Spleen (tissue), 11 donors: ENCODE measurements around the gene CLIP2. TPM values are rescaled to one million over a fixed set of nuclear protein-coding genes. Genes with fewer than 3 reads are reported as not detected.

Source experiments
- DNase-seq: peaks from one replicate; pipeline ENCODE4 v3.0.0-alpha.2; 2020
- H3K27ac ChIP-seq, 8 donors: fragments of 200-600 bp; sonication (generic) in 7 of 8; 1 replicate in 4 of 8; 2 replicates in 4 of 8; pipeline versions ENCODE4 v1.5.0 to v1.8.0; 2016 to 2021; ENCODE audit warnings: inconsistent platforms in 4 of 8, mild to moderate bottlenecking in 4 of 8, moderate library complexity in 1 of 8
- H3K27me3 ChIP-seq, 7 donors: fragments of 200-600 bp; sonication (generic) in 6 of 7; replicated peaks in 1 of 7; 1 replicate in 4 of 7; 2 replicates in 3 of 7; pipeline versions ENCODE4 v1.5.0 to v1.8.0; 2016 to 2021; ENCODE audit warnings: inconsistent platforms in 3 of 7, mild to moderate bottlenecking in 1 of 7
- H3K36me3 ChIP-seq, 6 donors: fragments of 200-600 bp; sonication (generic) in 5 of 6; 1 replicate in 4 of 6; 2 replicates in 2 of 6; pipeline versions ENCODE4 v1.5.0 to v1.8.0; 2016 to 2021; ENCODE audit warnings: inconsistent platforms in 2 of 6
- H3K4me1 ChIP-seq, 6 donors: fragments of 200-600 bp; sonication (generic) in 5 of 6; 1 replicate in 3 of 6; 2 replicates in 3 of 6; pipeline versions ENCODE4 v1.5.0 to v1.8.0; 2016 to 2021; ENCODE audit warnings: inconsistent platforms in 3 of 6
- H3K4me3 ChIP-seq, 8 donors: fragments of 200-600 bp; sonication (generic) in 7 of 8; 1 replicate in 4 of 8; 2 replicates in 4 of 8; pipeline versions ENCODE4 v1.5.0 to v1.8.0; 2016 to 2021; ENCODE audit warnings: inconsistent platforms in 4 of 8, mild to moderate bottlenecking in 4 of 8, moderate library complexity in 2 of 8
- H3K9me3 ChIP-seq, 8 donors: fragments of 200-600 bp; sonication (generic) in 7 of 8; 1 replicate in 4 of 8; 2 replicates in 4 of 8; pipeline versions ENCODE4 v1.5.0 to v1.8.0; 2016 to 2021; ENCODE audit warnings: inconsistent platforms in 4 of 8
- POLR2A ChIP-seq, 3 donors: fragments of 450-650 bp; IDR thresholded peaks; one replicate each; pipeline ENCODE4 v1.5.1; 2017; ENCODE audit warnings: antibody characterized with exemption in 3 of 3, mild to moderate bottlenecking in 1 of 3
- POLR2AphosphoS5 ChIP-seq, 3 donors: sonication (generic); formaldehyde crosslinking; IDR thresholded peaks; one replicate each; pipeline ENCODE4 v1.5.1; 2017; ENCODE audit warnings: antibody characterized with exemption in 3 of 3
- WGBS, 5 donors: extraction: QIAGEN DNeasy Blood & Tissue Kit in 3 of 5; methylation state at CpG; one replicate each; pipeline versions ENCODE4 v1.1.5 to v1.1.7; 2013 to 2018; 5-methylcytosine and 5-hydroxymethylcytosine counted together
- intact Hi-C: fragments of 100-400 bp; cut with DNase I; formaldehyde crosslinking; loops from one replicate; pipeline ENCODE4 v1.15.0; 2023; ENCODE audit warnings: low total_unique reads
- polyA plus RNA-seq, 3 donors: library from polyadenylated mRNA; stranded (reverse); fragments of 200-250 nt; gene quantifications; one replicate each; pipeline ENCODE4 v1.2.1, GENCODE V29; 2013
- total RNA-seq, 7 donors: library from RNA; depleted of rRNA in 3 of 7; stranded (reverse); fragments of >200 nt in 3 of 7; fragmentation: NEBNext Ultra II Directional in 4 of 7; extraction: Animal tissue kit (Norgen Biotek cat#: 25700) in 4 of 7; gene quantifications; one replicate each; pipeline versions ENCODE4 v1.1.0 to v1.2.1, GENCODE V29; 2016 to 2021
- TF ChIP-seq, protein P1 (sequence below), 11 experiments: fragments of 200-600 bp in 7 of 11; fragments of 450-650 bp in 4 of 11; sonication (generic) in 4 of 11; IDR thresholded peaks in 8 of 11; conservative IDR thresholded peaks in 3 of 11; 1 replicate in 7 of 11; 2 replicates in 4 of 11; pipeline versions ENCODE4 v1.4.0 to v1.8.0; 2016 to 2021; ENCODE audit warnings: antibody characterized with exemption in 11 of 11, inconsistent platforms in 4 of 11, mild to moderate bottlenecking in 1 of 11
- donor health status: healthy with polysubstance abuse.
- donor health status: DM: no; HTN: no; CAD: no; lungs with moderate emphysema.
- donor health status: DM: no; HTN: no; CAD: no.
- donor health status: Bipolar disorder and iron deficiency.
- donor health status: healthy.
- donor health status: DM: no; HTN: no; CAD: no.
- donor health status: DM: yes; HTN: yes; CAD: no.

Gene CLIP2
- total and polyA plus RNA-seq, 10 donors: 2.7 to 18.6 (median 16.9) TPM

DNA sequence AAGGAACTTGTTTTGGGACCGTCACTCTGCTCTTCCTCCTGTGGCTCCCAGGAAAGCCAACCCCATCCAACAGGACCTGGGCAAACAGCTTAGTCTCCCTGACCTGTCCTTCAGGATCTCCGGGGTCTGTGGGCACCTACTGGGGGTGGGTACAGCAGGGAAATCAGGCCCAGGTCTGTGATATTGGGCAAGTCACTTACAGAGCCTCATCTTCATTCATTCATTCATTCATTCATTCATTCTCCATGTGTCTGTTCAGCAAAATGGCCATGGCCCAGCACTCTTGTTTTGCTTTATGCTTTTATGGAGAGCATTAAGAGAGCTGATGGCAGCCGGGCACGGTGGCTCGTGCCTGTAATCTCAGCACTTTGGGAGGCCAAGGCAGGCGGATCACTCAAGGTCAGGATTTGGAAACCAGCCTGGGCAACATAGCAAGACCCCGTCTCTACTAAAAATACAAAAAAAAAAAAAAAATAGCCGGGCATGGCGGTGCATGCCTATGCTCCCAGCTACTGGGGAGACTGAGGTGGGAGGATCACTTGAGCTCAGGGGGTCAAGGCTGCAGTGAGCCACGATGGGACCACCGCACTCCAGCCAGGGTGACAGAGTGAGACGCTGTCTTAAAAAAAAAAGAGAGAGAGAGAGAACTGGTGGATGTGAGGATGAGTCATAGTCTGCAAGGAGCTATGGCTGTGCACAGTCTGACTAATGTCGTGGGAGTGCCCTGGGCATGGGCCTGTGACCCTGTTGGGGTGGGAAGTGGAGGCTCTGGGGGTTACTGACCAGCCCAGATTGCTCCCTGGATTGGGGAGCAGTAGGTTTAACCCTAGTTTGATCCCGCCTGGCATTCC lies 54.3 kb downstream of the CLIP2 start:
- TF ChIP-seq POLR2AphosphoS5 (IDR thresholded peaks at IDR 0.05) (no peak), POLR2A (IDR thresholded peaks at IDR 0.05) (no peak)
- TF ChIP-seq, protein P1, sequence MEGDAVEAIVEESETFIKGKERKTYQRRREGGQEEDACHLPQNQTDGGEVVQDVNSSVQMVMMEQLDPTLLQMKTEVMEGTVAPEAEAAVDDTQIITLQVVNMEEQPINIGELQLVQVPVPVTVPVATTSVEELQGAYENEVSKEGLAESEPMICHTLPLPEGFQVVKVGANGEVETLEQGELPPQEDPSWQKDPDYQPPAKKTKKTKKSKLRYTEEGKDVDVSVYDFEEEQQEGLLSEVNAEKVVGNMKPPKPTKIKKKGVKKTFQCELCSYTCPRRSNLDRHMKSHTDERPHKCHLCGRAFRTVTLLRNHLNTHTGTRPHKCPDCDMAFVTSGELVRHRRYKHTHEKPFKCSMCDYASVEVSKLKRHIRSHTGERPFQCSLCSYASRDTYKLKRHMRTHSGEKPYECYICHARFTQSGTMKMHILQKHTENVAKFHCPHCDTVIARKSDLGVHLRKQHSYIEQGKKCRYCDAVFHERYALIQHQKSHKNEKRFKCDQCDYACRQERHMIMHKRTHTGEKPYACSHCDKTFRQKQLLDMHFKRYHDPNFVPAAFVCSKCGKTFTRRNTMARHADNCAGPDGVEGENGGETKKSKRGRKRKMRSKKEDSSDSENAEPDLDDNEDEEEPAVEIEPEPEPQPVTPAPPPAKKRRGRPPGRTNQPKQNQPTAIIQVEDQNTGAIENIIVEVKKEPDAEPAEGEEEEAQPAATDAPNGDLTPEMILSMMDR (IDR thresholded peaks at IDR 0.05 in 8 of 11, conservative IDR thresholded peaks at IDR 0.05 in 3 of 11): no peak
- Histone ChIP-seq H3K27ac (no peak overlapping the region), H3K27me3 (no peaks in the 10 kb centered on the region), H3K4me3 (no peak overlapping the region), H3K36me3 (peaks cover 0 to 31% (median 3%) of the 10 kb centered on the region in 6 donors), H3K9me3 (no peaks in the 10 kb centered on the region), H3K4me1 (no peaks in the 10 kb centered on the region)
- no peak for DNase-seq
- 80 to 90% (median 88%) methylated on average over 14 of the region's 14 CpGs for WGBS, 5 donors
- intact Hi-C loops: no loop called here

GRCh38 chr7:74344132-74344496 lies 54.9 kb downstream of the CLIP2 start:
- H3K27ac ChIP-seq: no peak overlapping the region
- 86 to 98% (median 96%) methylated on average over 2 of the region's 2 CpGs for WGBS, 5 donors
- TF ChIP-seq, protein P1 (IDR thresholded peaks at IDR 0.05 in 8 of 11, conservative IDR thresholded peaks at IDR 0.05 in 3 of 11): no peak
- no peaks in the 10 kb centered on the region for H3K27me3 ChIP-seq
- peaks cover 0 to 25% (median 0%) of the 10 kb centered on the region in 6 donors for H3K36me3 ChIP-seq
- no peaks in the 10 kb centered on the region for H3K4me1 ChIP-seq
- no peak for DNase-seq
- H3K4me3 ChIP-seq: no peak overlapping the region
- no peaks in the 10 kb centered on the region for H3K9me3 ChIP-seq
- intact Hi-C loops: no loop called here

GRCh38 chr7:74344786-74345185 lies 55.6 kb downstream of the CLIP2 start:
- no peak overlapping the region for H3K4me3 ChIP-seq
- H3K36me3 ChIP-seq: peaks cover 0 to 23% (median 0%) of the 10 kb centered on the region in 6 donors
- DNase-seq: no peak
- no peaks in the 10 kb centered on the region for H3K9me3 ChIP-seq
- TF ChIP-seq, protein P1 (IDR thresholded peaks at IDR 0.05 in 8 of 11, conservative IDR thresholded peaks at IDR 0.05 in 3 of 11): no peak
- TF ChIP-seq POLR2AphosphoS5 (IDR thresholded peaks at IDR 0.05) (no peak), POLR2A (IDR thresholded peaks at IDR 0.05) (no peak)
- H3K4me1 ChIP-seq: no peaks in the 10 kb centered on the region
- 91 to 95% (median 94%) methylated on average over 2 of the region's 2 CpGs for WGBS, 5 donors
- no peak overlapping the region for H3K27ac ChIP-seq
- H3K27me3 ChIP-seq: no peaks in the 10 kb centered on the region
- intact Hi-C loops: no loop called here

- intact Hi-C loops: no loop called here
- Histone ChIP-seq H3K9me3 (no peaks in the 10 kb centered on the region), H3K27me3 (no peaks in the 10 kb centered on the region), H3K36me3 (peaks cover 0 to 14% (median 0%) of the 10 kb centered on the region in 6 donors), H3K4me1 (no peaks in the 10 kb centered on the region), H3K4me3 (no peak overlapping the region), H3K27ac (no peak overlapping the region)
- WGBS, 5 donors: 88 to 98% (median 97%) methylated on average over 2 of the region's 2 CpGs
- no peak for TF ChIP-seq POLR2AphosphoS5 (IDR thresholded peaks at IDR 0.05)
- TF ChIP-seq, protein P1 (IDR thresholded peaks at IDR 0.05 in 8 of 11, conservative IDR thresholded peaks at IDR 0.05 in 3 of 11): no peak
- TF ChIP-seq POLR2A (IDR thresholded peaks at IDR 0.05): no peak
- DNase-seq: no peak
Observed at GRCh38 chr7:74345970-74346369, 56.8 kb downstream of the CLIP2 start.
